ENCODE data around the gene MAPK8.

GRCh38 chr10:48314107-48314506 is 7.6 kb downstream of the MAPK8 start:
- TF ChIP-seq, protein P1, sequence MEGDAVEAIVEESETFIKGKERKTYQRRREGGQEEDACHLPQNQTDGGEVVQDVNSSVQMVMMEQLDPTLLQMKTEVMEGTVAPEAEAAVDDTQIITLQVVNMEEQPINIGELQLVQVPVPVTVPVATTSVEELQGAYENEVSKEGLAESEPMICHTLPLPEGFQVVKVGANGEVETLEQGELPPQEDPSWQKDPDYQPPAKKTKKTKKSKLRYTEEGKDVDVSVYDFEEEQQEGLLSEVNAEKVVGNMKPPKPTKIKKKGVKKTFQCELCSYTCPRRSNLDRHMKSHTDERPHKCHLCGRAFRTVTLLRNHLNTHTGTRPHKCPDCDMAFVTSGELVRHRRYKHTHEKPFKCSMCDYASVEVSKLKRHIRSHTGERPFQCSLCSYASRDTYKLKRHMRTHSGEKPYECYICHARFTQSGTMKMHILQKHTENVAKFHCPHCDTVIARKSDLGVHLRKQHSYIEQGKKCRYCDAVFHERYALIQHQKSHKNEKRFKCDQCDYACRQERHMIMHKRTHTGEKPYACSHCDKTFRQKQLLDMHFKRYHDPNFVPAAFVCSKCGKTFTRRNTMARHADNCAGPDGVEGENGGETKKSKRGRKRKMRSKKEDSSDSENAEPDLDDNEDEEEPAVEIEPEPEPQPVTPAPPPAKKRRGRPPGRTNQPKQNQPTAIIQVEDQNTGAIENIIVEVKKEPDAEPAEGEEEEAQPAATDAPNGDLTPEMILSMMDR (IDR thresholded peaks at IDR 0.05): no peak
- no peak for TF ChIP-seq POLR2A (IDR thresholded peaks at IDR 0.05)
